DMS153 (cell line): Measurements from ENCODE around the gene GRIK4.

Experiments
- DNase-seq: peaks from one replicate; lab custom pipeline; 2025; lab: John Stamatoyannopoulos, UW

Gene GRIK4

DNA sequence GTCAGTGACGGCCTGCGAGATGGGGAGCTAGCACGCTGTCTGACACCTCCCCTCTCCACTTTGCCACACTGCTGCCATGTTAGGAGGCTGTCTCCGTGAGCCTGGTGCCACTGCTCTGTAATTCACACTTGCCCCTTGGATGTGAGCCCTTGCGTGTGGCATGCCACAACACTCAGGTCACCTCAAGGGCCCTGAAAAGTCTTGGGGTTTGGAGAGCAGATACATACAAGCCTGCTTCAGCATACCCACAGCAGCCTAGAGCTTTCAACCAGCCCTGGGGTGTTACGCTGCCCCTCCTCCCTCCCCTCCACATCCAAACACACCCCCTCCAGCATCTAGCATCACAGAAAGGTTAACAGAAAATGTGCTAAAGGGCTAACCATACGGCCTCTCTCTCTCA is 442.8 kb downstream of the GRIK4 start:
- no peak for DNase-seq

GRCh38 chr11:120956710-120957495 is 445.4 kb downstream of the GRIK4 start:
- DNase-seq: no peak

DNA sequence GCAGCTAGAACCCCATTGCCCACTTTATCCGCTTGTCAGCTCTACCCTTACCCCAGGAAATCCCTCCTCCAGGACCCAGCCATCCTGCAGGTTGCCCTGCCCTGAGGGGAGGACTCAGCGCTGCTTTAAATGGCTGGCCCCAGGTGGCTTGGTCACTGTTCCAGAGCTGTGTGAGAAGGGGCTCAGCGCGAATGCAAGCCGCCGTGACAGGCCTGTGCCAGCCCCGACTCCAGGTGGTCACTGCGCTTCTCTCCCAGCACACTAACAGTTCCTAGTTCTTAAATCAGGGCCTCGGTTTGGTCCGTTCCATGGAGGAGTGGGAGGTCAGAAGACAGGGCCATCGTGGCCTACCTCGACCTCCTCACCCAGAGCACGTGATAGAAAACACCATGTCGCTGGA is 446.6 kb downstream of the GRIK4 start:
- no peak for DNase-seq

GRCh38 chr11:120959189-120959588 is 447.6 kb downstream of the GRIK4 start:
- no peak for DNase-seq

GRCh38 chr11:120964857-120965256 is 453.3 kb downstream of the GRIK4 start:
- no peak for DNase-seq

DNA sequence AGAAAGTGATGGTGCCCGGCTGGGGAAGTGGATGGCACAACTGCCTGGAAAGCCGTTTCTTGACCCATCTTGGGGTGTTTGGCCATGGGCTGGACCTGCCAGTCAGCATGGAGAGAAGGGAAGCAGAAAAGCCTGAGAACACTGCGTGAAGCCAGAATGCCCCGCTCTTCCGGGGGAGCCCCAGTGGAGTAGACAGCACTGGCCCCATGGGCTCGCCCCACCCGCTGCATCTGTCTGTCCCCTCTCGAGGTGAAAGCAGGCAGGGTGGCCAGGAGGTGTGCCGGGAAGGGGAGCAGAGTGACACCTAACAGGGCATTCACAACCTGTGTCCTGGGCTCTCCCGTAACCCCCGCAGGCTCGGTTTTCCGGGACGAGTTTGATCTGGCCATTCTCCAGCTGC is 455.3 kb downstream of the GRIK4 start:
- DNase-seq: no peak

GRCh38 chr11:120969993-120970392 is 458.4 kb downstream of the GRIK4 start:
- DNase-seq: no peak

DNA sequence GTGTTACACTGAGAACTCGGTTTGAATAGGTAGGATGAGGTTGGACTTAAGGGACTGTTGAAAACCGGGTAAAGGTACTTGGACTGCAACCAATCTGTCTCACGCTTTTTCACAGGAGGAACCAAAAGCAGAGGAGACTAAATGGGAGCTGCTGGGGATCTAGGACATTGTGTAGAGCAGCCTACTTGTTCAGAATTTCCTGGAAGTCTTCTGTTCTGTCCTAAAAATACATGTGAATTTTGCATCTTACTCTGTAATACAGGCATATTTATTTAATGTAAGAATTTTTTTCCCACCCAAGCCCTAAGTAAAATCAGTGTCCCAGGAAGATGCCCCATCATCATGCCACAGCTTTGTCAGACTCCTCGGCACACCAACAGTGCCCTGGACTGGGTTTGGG is 460.3 kb downstream of the GRIK4 start:
- DNase-seq: no peak

DNA sequence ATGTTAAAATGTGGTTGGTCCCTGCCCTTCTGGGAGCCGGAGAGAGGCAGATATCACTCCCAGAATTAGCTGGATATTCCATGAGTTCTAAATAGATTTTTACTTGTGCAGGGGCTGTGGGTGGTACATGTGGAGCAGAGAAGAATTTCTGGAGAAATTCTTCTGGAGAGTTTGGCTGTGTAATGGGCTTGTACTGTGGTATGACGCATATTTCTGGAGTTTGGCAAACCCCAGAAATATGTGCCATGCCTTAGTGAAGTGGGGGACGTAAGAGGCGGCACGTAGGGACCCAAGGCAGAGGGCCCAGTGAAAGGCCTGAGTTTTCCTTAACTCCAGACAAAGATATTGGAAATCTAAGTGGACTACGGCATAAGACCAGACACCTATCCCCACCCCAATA is 461.1 kb downstream of the GRIK4 start:
- no peak for DNase-seq

DNA sequence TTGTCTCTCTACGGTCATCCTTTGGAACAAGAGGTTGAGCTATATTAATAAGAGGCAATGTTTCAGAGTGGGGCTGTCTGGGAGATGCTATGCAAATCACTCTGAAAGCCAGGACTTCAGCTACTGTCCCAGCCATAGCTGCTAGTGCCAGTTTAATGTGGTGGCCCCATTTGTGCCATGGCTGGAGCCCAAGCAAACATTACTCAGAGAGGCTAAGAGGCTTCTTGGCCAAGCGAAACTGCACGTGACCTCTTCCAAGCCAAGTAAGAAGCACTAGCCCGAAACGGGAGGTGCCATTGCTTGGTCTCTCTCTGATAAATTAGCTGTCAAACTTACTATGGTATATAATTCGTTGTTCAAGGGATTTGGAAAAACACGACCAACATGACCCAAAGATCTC is 462.0 kb downstream of the GRIK4 start:
- no peak for DNase-seq

DNA sequence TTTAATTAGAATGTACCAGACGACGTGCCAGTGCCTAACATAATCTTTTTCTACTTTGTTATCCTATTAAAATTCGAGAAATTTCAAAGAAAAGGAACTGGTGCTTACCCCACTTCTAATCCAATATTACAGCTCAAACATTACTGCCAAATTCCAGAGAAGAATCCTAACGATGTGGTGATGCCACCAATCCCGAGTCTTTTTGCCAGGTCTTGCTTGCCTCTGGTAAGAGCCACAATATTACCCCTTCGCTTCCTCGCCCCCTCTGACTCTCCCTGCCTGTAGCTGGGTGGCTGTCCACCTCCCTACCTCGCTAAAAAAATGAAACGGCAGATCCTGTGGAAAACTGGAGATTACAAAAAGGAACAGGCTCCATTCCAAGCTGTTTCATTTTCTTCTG is 462.9 kb downstream of the GRIK4 start:
- DNase-seq: no peak

DNA sequence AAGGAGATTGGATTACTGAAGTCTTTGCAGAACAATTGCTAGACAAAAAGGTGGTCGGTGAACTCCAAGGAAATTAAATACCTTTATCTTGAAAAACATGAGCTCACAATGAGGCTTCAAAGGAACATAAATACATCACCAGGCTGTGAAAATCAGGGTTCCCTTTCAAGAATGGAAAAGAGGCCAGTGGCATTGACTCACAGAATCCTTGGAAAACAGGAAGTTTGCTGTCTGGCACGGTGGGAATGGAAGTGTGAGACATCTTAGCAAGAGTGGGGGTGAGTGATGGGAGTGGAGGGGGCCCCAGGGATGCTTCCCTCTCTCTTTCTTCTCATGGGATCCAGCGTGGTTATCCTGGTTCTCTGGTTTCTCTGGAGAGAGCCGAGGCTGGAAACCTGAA is 463.4 kb downstream of the GRIK4 start:
- DNase-seq: no peak

GRCh38 chr11:120977266-120978137 is 466.0 kb downstream of the GRIK4 start:
- no peak for DNase-seq

DNA sequence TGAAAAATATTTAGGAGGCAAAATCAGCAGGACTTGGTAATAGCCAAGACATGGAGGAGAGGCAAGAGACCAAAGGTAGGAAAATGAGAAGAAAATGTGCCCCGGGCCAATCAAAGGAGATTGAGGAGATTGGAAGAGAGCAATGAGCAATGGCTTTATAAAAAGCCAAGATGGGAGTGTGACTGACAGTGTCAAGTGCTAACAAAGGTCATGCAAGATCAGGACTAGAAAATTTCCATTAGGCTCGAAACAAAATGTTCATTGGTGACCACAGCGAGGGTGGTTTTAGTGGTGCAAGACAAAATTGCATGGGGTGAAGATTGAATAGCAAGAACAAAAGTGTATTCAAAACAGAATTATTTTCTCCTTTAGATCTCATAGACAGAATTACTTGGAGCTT is 467.2 kb downstream of the GRIK4 start:
- DNase-seq: no peak

- DNase-seq: peak; percentile 56
Observed at GRCh38 chr11:120985718-120986569, 474.4 kb downstream of the GRIK4 start.

DNA sequence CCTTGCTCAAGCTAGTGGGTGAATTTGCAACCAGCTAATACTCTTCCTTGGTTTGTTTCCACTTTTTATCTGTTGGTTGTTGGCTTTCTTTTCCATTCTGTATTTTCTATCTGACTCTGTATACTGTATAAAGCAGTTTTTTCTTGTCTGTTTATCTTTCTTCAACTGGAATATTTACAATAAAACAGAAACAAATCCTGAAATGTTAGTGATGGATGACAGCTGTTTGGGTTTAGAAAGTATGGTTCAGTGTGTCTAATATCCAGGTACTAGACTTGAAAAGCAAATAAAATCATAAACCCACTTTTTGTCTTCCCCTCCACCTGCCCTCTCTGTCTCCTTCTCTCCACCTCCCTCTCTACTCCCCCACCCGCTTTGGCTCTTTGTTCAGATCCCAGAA is 477.1 kb downstream of the GRIK4 start:
- DNase-seq: no peak

DNA sequence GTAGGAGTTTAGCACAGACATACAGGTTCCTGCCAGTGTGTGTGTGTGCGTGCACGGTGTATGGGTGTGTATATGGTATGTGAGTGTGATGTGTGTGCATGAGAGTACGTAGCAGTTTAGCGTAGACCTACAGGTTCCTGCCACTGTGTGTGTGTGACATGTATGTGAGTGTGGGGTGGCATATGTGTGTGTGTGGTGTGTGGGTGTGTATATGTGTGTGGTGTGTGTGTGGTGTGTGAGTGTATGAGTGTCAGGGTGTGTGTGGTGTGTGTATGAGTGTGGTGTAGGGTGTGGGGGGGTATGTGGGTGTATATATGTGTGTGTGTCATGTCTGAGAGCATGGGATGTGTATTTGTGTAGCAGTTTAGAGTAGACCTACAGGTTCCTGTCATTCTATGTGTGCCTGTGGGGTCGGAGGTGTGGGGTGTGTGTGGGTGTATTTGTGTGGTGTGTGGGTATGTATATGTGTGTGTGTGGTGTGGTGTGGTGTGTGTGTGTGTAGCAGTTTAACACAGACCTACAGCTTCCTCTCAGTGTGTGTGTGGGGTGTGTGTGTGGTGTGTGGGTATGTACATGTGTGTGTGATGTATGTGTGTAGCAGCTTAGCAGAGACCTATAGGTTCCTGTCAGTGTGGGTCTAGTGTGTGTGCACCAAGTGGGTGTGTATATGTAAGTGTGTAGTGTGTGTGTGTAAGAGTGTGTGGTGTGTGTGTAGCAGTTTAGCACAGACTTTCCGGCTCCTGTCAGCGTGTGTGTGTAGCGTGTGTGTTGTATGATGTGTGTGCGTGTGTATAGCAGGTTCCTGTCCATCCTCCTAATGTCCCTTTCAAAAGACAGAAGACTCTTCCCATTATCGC is 480.5 kb downstream of the GRIK4 start:
- no peak for DNase-seq

DNA sequence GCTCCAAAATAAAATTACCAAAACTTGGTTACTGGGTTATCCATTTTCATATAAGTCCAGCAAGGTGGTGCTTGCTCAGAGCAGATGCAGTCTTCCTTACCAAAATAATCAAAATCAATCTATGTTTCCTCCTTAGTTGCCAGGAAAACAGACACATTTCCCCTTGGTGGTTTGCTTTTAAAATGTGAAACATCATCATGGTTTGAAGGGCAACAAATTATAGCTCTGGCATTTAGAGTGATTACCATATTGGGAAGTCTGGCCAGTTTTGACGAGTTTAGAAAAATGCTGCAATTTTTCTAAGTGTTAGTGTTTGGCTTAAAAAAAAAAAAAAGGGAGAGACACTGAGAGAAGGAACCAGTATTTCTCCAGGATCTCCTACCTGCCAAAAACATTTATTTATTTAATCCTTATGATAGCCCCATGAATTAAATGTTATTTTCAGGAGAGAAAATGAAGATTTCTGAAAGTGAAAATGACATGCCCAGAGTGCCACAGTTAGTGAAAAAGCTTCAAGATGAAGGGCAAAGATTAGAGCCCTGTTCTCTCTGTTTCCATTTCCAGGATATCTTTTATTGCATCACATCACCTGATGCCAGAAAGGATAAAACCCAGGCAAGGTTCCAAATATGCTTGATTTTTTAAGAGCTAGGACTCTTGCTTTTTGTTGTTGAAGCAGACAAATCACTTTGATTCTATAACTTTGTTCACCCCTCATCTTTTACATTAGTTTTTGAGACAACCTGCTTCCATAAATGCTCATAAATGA is 482.7 kb downstream of the GRIK4 start:
- DNase-seq: no peak

- no peak for DNase-seq
Observed at GRCh38 chr11:120995184-120995583, 483.6 kb downstream of the GRIK4 start.

DNA sequence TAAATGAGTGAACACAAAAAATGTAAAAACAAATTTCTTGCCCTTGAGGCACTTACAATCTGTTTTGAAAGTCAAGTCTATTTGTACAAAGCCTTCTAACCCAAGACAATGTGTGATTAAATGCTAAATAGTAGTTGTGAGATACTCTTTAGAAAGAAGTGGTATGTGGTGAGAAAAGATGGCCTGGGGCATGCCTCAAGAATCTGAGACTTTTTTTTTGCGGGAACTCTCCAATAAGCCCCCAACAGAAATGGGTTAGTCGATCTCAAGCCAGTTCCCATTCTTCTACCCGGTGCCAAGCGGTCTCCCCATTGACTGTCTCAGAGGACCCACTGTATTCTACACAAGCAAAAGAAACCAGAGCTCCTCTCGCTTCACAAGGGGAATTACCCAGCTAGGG is 485.4 kb downstream of the GRIK4 start:
- no peak for DNase-seq

DNA sequence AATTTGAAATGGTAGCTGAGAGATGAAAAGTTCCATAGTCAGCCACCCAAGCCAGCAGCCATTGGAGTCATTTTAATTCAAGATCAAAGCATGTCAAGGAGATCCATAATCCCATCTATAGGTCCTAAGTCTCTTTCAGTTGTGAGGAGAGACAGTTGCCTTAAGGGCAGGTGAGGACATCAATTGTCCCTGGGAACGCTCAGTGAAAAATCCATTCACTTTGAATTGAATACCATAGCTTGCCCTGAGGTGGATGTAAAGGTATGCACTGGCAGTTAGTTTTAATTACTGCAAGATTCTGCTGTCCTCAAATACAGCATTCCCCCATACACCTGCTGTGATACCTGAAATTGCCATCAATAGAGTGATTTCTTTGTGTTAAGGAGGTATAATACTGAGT is 487.0 kb downstream of the GRIK4 start:
- no peak for DNase-seq
